ENCODE measurements around the gene KRTAP5-6.

KRTAP5-6 gene

GRCh38 chr11:1703146-1703545, 6.2 kb downstream of the KRTAP5-6 start:
- DNase-seq = no peak

GRCh38 chr11:1705126-1706052, 8.4 kb downstream of the KRTAP5-6 start:
- DNase-seq = no peak

DNA sequence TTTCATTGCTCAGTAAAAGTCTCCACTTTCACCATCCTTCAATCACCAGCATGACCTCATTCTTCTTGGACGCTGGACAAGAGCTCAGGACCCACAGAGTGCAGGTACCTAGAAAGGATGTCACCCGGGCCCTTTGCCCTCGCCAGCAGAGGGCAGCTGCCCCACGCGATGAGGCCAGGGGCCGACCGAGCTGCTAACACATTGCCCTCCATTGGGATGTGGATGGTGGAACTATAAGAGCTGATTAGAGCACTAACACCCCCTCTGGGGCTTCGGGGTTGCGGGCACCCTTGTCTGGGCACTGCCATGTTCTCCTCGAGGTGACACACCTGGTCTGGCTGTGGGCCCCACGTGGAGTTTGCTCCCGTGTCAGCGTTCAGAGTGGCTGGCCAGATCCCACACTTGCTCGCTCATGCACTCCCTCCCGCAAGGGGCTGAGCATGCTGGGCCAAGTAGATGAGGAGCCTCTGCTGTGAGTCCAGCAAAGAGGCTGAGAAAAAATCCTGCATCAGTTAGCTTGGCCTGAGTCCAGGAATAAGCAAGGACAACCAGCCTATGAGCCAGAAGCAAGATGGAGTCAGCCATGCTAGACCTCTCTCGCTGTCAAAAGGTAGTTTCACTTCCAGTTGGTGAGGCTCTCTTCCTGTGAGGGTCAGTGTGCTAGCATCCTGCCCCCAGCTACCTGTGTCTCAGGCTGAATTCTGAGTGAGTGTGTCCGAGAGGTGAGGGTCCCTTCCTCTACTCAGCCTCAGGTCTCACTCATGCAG, 9.8 kb downstream of the KRTAP5-6 start:
- no peak for DNase-seq

GRCh38 chr11:1707751-1708150, 10.8 kb downstream of the KRTAP5-6 start:
- DNase-seq = no peak

DNA sequence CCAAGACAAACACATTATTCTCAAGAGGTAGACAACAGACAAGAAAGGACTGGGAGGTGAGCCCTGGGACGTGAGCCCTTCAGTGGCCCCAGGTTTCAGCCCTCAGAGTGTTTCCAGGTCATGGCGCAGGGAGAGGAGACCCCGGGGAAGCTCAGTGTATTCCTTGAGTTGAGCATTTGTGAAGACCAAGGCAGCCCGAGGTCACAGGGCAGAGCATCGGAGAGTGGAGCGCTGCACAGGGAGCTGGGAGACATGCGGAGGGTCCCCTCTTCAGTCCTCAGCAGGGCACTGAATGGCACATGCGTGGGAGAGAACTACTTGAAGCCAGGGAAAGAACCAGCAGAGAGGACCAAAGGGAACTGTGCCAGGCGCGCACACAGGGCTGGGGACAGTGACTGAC, 11.7 kb downstream of the KRTAP5-6 start:
- DNase-seq = no peak

DNA sequence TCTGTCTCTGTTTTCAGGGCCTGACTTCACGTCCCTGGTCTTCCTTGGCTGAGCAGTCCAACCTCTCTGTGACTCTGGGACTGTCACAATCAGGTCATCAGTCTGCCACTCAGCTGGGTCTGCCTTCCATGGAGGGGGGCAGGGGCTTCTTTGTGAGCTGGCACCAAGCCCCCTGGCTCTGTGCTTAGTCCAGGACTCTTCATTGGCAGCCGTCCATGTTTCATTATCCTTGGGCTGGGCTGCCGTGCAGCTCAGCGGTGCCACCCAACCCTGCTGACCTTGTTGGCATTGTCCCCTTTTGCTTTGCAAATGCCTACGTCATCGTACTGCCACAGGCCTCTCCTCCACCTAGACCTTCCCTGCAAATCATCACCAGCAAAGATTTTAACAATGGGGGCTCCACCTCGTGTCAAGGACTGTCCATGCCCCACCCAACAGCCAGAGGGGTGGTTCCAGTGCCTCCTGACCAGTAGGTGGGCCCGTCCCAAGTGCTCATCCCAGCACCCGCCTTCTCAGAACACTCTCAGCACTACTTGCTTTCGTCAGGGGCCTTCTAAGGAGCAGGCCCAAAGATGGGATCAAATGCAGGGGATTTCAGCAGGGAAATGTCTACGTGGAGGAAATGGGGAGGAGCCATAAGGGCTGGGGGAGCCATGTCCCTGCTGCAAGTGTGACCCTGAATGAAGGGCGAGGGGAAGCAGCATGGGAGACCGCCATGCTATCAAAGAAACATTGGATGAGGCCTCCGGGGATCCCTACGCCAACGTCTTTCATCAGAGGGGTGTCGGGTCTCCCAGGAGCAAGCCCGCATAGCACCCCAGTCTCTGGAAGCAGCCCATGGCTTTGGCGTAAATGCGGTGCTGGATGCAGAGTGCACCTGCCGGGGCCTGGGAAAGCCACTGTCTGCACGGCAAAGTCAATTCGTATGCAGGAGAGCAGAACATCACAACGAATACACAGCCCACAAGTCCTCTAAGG, 18.2 kb downstream of the KRTAP5-6 start:
- no peak for DNase-seq

GRCh38 chr11:1717745-1718144, 20.8 kb downstream of the KRTAP5-6 start:
- DNase-seq = no peak

DNA sequence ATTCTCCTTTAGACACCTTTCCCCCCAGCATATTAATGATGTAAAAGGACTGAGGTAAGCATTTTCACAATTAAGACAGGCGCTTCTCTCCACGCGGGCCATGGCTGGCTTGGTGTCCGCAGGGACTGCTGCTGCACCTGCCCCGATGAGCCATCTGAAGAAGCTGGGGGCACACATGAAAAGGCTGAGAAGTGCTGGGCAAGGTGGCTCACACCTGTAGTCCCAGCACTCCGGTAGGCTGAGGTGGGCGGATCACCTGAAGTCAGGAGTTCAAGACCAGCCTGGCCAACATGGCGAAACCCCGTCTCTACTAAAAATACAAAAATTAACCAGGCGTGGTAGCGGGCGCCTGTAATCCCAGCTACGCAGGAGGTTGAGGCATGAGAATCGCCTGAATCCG, 21.3 kb downstream of the KRTAP5-6 start:
- no peak for DNase-seq

GRCh38 chr11:1719781-1720180, 22.8 kb downstream of the KRTAP5-6 start:
- DNase-seq = no peak

GRCh38 chr11:1727096-1727690, 30.2 kb downstream of the KRTAP5-6 start:
- DNase-seq = no peak

DNA sequence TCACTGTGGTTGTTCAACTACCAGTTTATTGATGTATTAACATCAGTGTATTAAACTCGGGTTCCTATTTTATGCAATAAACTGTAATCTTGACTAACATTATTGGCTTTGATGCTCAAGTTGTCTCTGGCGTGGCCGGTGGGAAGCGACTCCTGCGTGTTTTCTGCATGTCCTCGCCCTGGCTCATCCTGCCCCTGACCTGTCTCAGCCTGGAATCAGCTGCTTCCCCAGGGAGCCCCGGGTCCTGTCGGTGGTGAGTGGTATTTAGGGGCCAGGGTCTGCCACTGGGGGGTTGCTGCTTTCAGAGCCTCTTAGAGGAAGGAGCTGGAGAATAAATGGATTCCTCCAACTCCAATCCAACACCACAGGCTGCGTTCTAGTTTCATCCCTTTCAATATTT, 30.9 kb downstream of the KRTAP5-6 start:
- no peak for DNase-seq

GRCh38 chr11:1728301-1728700, 31.3 kb downstream of the KRTAP5-6 start:
- DNase-seq = no peak

DNA sequence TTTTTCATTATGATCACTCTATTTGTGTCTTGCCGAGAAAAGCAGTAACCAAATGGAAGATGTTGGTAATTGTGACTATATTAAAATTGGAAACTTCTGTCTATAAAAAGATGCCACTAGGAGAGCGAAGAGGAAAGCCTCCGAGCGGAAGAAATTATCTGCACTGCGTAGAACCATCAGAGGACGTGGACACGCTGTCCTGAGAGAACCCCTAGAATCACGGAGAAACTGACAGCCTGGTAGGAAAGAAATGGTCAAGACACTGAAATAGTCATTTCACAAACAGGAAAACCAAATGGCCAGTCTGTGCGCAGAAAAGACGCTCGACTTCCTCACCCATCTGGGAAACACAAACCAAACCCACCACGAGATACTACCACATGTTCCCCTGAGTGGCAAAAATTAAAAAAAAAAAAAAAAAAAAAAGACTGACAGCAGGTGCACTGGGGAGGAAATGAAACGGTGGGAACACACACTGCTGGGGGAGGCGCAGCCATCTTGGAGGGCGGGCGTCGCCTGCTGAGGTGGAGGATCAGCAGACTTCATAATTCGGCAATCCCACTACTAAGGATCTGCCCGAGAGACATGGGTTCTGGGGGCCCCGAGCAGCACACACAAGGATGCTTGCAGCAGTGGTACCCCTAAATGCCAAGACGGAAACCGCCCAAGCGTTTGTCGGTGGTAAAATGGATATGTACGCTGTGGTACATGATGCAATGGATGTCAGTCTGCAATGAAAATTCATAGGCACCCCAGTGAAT, 32.1 kb downstream of the KRTAP5-6 start:
- no peak for DNase-seq

DNA sequence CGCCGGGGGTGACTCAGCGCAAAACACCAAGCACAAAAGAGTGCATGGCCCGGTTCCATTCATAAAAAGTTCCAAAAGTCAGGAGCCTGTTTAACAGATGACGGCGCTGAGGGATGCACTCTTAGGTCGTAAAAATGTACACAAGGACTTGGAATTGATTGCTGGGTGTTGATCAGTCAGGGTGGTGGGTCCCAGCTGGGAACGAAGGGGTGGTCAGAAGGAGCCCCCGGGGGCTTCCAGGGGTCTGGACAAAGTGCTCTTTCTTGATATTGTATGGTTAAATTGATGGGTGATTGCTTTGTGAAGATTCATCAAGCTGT, 32.7 kb downstream of the KRTAP5-6 start:
- no peak for DNase-seq

GRCh38 chr11:1730059-1730629, 33.1 kb downstream of the KRTAP5-6 start:
- no peak for DNase-seq

GRCh38 chr11:1731451-1732059, 34.6 kb downstream of the KRTAP5-6 start:
- DNase-seq = no peak

GRCh38 chr11:1732418-1733008, 35.5 kb downstream of the KRTAP5-6 start:
- DNase-seq = no peak

GRCh38 chr11:1733009-1733715, 36.2 kb downstream of the KRTAP5-6 start:
- no peak for DNase-seq

DNA sequence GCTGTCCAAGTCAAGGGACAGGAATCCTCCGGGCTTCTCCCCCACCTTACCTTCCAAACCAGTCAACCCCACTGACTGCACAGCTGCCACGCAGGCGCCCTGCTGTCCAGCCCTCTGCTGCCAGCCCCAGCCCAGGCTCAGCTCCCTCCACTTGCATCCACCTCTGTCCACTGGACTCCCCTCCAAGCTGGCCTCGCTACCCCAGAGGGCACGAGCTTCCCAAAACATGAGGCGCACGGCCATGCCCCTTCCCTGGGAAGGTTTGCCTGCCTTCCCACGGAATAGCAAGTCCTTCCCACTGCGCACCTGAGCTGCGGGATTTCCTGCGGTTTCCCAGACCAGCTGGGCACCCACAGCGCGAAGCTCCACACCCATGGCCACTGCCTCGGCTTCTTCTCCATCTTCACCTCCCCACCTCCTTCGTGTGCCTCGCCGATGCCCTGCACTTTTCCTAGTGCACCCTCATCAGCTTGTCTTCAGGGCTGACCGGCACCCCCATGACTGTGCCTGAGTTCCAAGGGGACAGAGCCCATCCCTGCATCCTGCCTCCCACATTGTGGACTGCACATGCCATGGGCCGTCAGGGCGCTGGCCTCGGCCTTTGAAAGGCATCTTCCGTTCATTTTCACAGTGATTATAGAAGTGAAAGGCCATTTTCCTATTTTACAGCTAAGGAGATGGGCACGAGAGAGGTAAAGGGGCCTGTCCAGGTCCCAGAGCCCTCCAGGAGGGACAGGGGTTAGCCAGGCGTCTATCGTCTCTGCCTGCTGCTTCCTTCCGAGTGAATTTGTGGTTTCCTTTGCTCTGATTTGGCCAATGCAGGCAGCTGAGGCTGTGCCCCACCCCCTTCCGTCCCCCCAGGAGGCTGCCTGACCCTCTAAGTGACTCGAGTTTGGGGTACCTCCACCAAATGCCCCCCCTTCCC, 37.0 kb downstream of the KRTAP5-6 start:
- DNase-seq = no peak
